ENCODE results near the gene RIPPLY2.
A peak's percentile ranks its signal among the peaks of the same experiment; 100 is the strongest.

The RIPPLY2 gene

GRCh38 chr6:83859410-83860358, 6.5 kb downstream of the RIPPLY2 start, which contains the start of gene CYB5R4 (continued):
- TF ChIP-seq SNAI2 (CRISPR knock-in tag; IDR thresholded peaks at IDR 0.05): peak; percentile 99
- no peak for TF ChIP-seq ESRRG (CRISPR knock-in tag; IDR thresholded peaks at IDR 0.05)

- no peak for TF ChIP-seq CREB5 (CRISPR knock-in tag; IDR thresholded peaks at IDR 0.05; ENCODE audit: low read depth)
- no peak for TF ChIP-seq ESRRG (CRISPR knock-in tag; IDR thresholded peaks at IDR 0.05)
- TF ChIP-seq RARB (CRISPR knock-in tag; IDR thresholded peaks at IDR 0.05): no peak
- TF ChIP-seq PATZ1 (CRISPR knock-in tag; IDR thresholded peaks at IDR 0.05; ENCODE audit: borderline replicate concordance): no peak
- no peak for TF ChIP-seq ZFP3 (CRISPR knock-in tag; IDR thresholded peaks at IDR 0.05)
- TF ChIP-seq OSR1 (CRISPR knock-in tag; IDR thresholded peaks at IDR 0.05): no peak
- TF ChIP-seq ZNF565 (CRISPR knock-in tag; conservative IDR thresholded peaks at IDR 0.05; ENCODE audit: low read depth): no peak
- no peak for TF ChIP-seq TCF4 (CRISPR knock-in tag; IDR thresholded peaks at IDR 0.05; ENCODE audit: borderline replicate concordance)
- no peak for TF ChIP-seq SNAI2 (CRISPR knock-in tag; IDR thresholded peaks at IDR 0.05)
- no peak for TF ChIP-seq BACH2 (CRISPR knock-in tag; IDR thresholded peaks at IDR 0.05; ENCODE audit: borderline replicate concordance)
- no peak for TF ChIP-seq POU6F1 (CRISPR knock-in tag; IDR thresholded peaks at IDR 0.05; ENCODE audit: borderline replicate concordance, low read depth)
- no peak for TF ChIP-seq ARNTL (CRISPR knock-in tag; IDR thresholded peaks at IDR 0.05; ENCODE audit: borderline replicate concordance, low read depth)
- no peak; the same call in 2 of the 3 replicates for ATAC-seq
Observed at GRCh38 chr6:83860359-83860755, 7.2 kb downstream of the RIPPLY2 start.

GRCh38 chr6:83860782-83861495, 7.8 kb downstream of the RIPPLY2 start:
- TF ChIP-seq CSRNP3 (CRISPR knock-in tag; IDR thresholded peaks at IDR 0.05) (no peak), PATZ1 (CRISPR knock-in tag; IDR thresholded peaks at IDR 0.05; ENCODE audit: borderline replicate concordance) (no peak), TCF4 (CRISPR knock-in tag; IDR thresholded peaks at IDR 0.05; ENCODE audit: borderline replicate concordance) (no peak), PPARA (CRISPR knock-in tag; IDR thresholded peaks at IDR 0.05; ENCODE audit: borderline replicate concordance) (no peak), CREB5 (CRISPR knock-in tag; IDR thresholded peaks at IDR 0.05; ENCODE audit: low read depth) (no peak), ZNF8 (CRISPR knock-in tag; IDR thresholded peaks at IDR 0.05) (no peak), ZC3H10 (CRISPR knock-in tag; IDR thresholded peaks at IDR 0.05) (no peak), RARB (CRISPR knock-in tag; IDR thresholded peaks at IDR 0.05) (no peak), OSR1 (CRISPR knock-in tag; IDR thresholded peaks at IDR 0.05) (no peak), TOX (CRISPR knock-in tag; IDR thresholded peaks at IDR 0.05; ENCODE audit: borderline replicate concordance) (no peak), BACH2 (CRISPR knock-in tag; IDR thresholded peaks at IDR 0.05; ENCODE audit: borderline replicate concordance) (no peak), CSDC2 (CRISPR knock-in tag; IDR thresholded peaks at IDR 0.05) (no peak), ISL1 (CRISPR knock-in tag; IDR thresholded peaks at IDR 0.05) (no peak), ARNTL (CRISPR knock-in tag; IDR thresholded peaks at IDR 0.05; ENCODE audit: borderline replicate concordance, low read depth) (no peak), ESRRG (CRISPR knock-in tag; IDR thresholded peaks at IDR 0.05) (no peak), POU6F1 (CRISPR knock-in tag; IDR thresholded peaks at IDR 0.05; ENCODE audit: borderline replicate concordance, low read depth) (no peak), ZFP3 (CRISPR knock-in tag; IDR thresholded peaks at IDR 0.05) (no peak)
- ATAC-seq: no peak

Data from SK-N-SH treated with all-trans-retinoic acid at 6 μM for 48 hours (cell line).